ENCODE results near the gene ARMH1.

DNA sequence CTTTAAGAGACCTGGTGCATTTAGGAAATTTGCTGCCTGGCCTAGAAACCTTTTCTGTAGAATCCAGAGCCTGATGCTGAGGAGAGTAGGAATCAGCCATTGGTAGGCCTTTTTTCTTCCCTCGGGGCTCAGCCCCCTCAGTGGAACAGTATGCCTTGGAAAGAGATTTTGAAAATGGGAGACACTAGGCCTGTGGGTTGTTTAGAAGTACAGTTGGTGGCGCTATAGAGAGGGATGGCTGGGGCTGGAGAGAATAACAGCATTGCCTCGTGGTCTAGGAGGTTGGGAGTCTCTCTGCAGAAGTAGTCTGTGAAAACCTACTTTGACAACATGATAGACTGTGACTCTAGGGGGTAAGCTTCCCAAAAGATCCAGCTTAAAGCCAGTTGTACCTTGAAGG, 73.4 kb downstream of the ARMH1 start:
- TF ChIP-seq, protein P1, sequence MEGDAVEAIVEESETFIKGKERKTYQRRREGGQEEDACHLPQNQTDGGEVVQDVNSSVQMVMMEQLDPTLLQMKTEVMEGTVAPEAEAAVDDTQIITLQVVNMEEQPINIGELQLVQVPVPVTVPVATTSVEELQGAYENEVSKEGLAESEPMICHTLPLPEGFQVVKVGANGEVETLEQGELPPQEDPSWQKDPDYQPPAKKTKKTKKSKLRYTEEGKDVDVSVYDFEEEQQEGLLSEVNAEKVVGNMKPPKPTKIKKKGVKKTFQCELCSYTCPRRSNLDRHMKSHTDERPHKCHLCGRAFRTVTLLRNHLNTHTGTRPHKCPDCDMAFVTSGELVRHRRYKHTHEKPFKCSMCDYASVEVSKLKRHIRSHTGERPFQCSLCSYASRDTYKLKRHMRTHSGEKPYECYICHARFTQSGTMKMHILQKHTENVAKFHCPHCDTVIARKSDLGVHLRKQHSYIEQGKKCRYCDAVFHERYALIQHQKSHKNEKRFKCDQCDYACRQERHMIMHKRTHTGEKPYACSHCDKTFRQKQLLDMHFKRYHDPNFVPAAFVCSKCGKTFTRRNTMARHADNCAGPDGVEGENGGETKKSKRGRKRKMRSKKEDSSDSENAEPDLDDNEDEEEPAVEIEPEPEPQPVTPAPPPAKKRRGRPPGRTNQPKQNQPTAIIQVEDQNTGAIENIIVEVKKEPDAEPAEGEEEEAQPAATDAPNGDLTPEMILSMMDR (IDR thresholded peaks at IDR 0.05): no peak
- TF ChIP-seq SIN3A (IDR thresholded peaks at IDR 0.05; ENCODE audit: borderline replicate concordance, insufficient read depth, low read depth, low read length) (no peak), POLR2AphosphoS5 (IDR thresholded peaks at IDR 0.05; ENCODE audit: low read depth, low read length) (no peak), TCF7L2 (IDR thresholded peaks at IDR 0.05; ENCODE audit: low read depth, low read length) (no peak)
- TF ChIP-seq, protein P2, sequence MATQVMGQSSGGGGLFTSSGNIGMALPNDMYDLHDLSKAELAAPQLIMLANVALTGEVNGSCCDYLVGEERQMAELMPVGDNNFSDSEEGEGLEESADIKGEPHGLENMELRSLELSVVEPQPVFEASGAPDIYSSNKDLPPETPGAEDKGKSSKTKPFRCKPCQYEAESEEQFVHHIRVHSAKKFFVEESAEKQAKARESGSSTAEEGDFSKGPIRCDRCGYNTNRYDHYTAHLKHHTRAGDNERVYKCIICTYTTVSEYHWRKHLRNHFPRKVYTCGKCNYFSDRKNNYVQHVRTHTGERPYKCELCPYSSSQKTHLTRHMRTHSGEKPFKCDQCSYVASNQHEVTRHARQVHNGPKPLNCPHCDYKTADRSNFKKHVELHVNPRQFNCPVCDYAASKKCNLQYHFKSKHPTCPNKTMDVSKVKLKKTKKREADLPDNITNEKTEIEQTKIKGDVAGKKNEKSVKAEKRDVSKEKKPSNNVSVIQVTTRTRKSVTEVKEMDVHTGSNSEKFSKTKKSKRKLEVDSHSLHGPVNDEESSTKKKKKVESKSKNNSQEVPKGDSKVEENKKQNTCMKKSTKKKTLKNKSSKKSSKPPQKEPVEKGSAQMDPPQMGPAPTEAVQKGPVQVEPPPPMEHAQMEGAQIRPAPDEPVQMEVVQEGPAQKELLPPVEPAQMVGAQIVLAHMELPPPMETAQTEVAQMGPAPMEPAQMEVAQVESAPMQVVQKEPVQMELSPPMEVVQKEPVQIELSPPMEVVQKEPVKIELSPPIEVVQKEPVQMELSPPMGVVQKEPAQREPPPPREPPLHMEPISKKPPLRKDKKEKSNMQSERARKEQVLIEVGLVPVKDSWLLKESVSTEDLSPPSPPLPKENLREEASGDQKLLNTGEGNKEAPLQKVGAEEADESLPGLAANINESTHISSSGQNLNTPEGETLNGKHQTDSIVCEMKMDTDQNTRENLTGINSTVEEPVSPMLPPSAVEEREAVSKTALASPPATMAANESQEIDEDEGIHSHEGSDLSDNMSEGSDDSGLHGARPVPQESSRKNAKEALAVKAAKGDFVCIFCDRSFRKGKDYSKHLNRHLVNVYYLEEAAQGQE (IDR thresholded peaks at IDR 0.05; ENCODE audit: insufficient read depth in 1 of 2, low read depth in 2 of 2, low read length in 1 of 2): no peak
